Aorta (tissue), 5 donors: ENCODE results near the gene STK39. TPM values are rescaled to one million over a fixed set of nuclear protein-coding genes. Genes with fewer than 3 reads are reported as not detected.

ENCODE experiments used
- ATAC-seq: fragments of 200-7000 bp; cut with Tn5 transposase; one replicate; pipeline ENCODE4 v1.9.1; 2022; ENCODE audit warnings: moderate library complexity; ENCODE audit not compliant: low FRiP score
- DNase-seq, 2 donors: peaks; one replicate each; pipeline ENCODE4 v3.0.0-alpha.2; 2020
- H3K27ac ChIP-seq, 2 donors: one replicate each; pipeline ENCODE4 v1.5.1; 2013; ENCODE audit warnings: low read length in 2 of 2, mild to moderate bottlenecking in 2 of 2, moderate library complexity in 2 of 2, control low read depth in 1 of 2, inconsistent platforms in 1 of 2, low read depth in 1 of 2
- H3K27me3 ChIP-seq, 2 donors: one replicate each; pipeline ENCODE4 v1.6.1; 2013; ENCODE audit warnings: control low read depth in 1 of 2, low read length in 1 of 2, mild to moderate bottlenecking in 1 of 2, moderate library complexity in 1 of 2; ENCODE audit not compliant: insufficient read depth in 2 of 2, control insufficient read depth in 1 of 2
- H3K36me3 ChIP-seq, 2 donors: one replicate each; pipeline ENCODE4 v1.6.1; 2013; ENCODE audit warnings: control low read depth in 1 of 2, low read length in 1 of 2, mild to moderate bottlenecking in 1 of 2; ENCODE audit not compliant: insufficient read depth in 2 of 2, control insufficient read depth in 1 of 2
- H3K4me1 ChIP-seq, 2 donors: one replicate each; pipeline ENCODE4 v1.6.1; 2013; ENCODE audit warnings: low read length in 2 of 2, control low read depth in 1 of 2, mild to moderate bottlenecking in 1 of 2, moderate library complexity in 1 of 2; ENCODE audit not compliant: insufficient read depth in 2 of 2, control insufficient read depth in 1 of 2
- H3K4me3 ChIP-seq, 2 donors: one replicate each; pipeline ENCODE4 v1.5.1; 2013; ENCODE audit warnings: low read length in 2 of 2, control low read depth in 1 of 2, mild to moderate bottlenecking in 1 of 2
- H3K9me3 ChIP-seq: one replicate; pipeline ENCODE4 v1.6.1; 2013; ENCODE audit warnings: mild to moderate bottlenecking, low read length; ENCODE audit not compliant: control insufficient read depth
- WGBS, 2 donors: extraction: QIAGEN DNeasy Blood & Tissue Kit; methylation state at CpG; one replicate each; pipeline ENCODE4 v1.1.7; 2013; 5-methylcytosine and 5-hydroxymethylcytosine counted together
- intact Hi-C, 2 donors: fragments of 100-400 bp; cut with DNase I; formaldehyde crosslinking; loops; one replicate each; pipeline versions ENCODE4 v1.14.2 to v1.15.0; 2022
- polyA plus RNA-seq, 2 donors: library from polyadenylated mRNA; stranded (reverse); fragments of 200-250 nt; gene quantifications; one replicate each; pipeline ENCODE4 v1.2.3, GENCODE V29; 2013
- total RNA-seq, 2 donors: library from RNA; stranded (reverse); fragmentation: NEBNext Ultra II Directional; extraction: Animal tissue kit (Norgen Biotek cat#: 25700); gene quantifications; one replicate each; pipeline ENCODE4 v1.2.1, GENCODE V29; 2021
- donor health status: healthy with polysubstance abuse.
- donor health status: Bipolar disorder and iron deficiency.
- donor health status: DM: no; HTN: no; CAD: no.
- donor health status: DM: no; HTN: no; CAD: no.
- donor health status: DM: yes; HTN: yes; CAD: no.

STK39 gene
- total and polyA plus RNA-seq, 4 donors, result 7.1 to 17.7 (median 14.4) TPM

DNA sequence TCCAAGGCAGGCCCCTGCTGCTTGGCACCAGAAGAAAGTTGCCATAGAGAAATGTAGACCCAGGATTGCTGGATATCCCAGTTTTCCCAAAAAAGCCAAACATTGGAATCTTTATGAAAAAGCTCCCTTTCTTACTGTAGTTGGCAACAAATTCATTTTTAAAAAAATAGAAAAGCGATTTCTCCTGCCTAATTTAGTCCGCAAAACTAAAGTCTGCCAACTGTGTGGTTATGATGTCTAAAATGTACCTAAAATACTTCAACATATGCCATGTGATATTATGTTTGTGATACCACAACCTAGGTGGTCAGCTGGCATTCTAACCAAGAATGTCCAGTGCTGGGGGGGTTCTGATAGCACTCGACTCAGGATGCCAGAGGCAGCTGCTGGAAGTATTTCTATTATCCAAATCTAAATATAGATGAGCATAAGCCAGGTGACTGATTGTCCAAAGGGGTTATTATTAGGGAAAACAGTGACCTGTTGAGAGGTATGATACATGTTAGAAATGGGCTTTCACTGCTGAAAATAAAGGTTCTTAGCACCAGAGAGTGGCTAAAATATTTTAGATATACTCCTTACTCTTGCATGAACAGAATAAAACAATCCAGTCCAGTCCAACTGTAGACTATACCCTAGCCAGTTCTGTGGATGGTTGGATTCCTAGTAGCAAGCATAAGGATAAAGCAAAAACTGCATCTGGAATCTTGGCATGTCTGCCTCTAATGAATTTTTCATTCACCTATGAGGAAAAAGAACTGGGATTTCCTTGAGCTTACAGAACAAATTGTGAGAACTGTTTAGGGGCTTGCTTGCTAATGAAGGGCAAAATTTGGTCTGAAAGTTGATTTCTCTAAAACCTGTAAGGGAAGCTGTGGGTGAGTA, 101.7 kb downstream of the STK39 start:
- WGBS, 2 donors, result 18 to 27% methylated on average over 3 of the region's 3 CpGs
- H3K4me3 ChIP-seq, result no peak overlapping the region
- ATAC-seq (no peak), DNase-seq (no peak)
- no peaks in the 10 kb centered on the region for H3K9me3 ChIP-seq
- intact Hi-C loops, result no loop called here
- H3K36me3 ChIP-seq, result no peaks in the 10 kb centered on the region
- no peak overlapping the region for H3K27ac ChIP-seq
- no peaks in the 10 kb centered on the region for H3K4me1 ChIP-seq
- H3K27me3 ChIP-seq, result no peaks in the 10 kb centered on the region

DNA sequence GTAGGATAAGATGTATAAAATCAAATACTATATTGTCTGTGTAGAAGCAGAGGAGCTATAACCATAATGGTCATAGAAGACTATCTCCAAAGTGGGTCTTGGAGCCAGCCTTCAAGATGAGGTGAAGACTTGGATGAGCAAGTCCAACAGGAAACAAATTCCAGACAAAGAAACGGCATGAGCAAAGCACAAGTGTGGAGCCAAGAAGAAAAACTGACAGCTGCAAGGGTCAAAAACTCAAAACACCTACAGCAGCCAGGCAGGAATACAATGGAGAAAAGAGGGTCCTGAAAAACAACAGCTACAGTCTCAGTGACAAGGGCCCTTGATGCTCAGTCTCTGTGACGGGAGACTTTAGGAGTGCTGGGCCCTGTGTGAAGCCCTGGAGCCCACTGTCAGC, 102.4 kb downstream of the STK39 start:
- intact Hi-C loops, result no loop called here
- H3K9me3 ChIP-seq, result no peaks in the 10 kb centered on the region
- no peak for DNase-seq
- H3K27ac ChIP-seq, result no peak overlapping the region
- 52 to 54% methylated on average over 2 of the region's 2 CpGs for WGBS, 2 donors
- no peaks in the 10 kb centered on the region for H3K4me1 ChIP-seq
- H3K36me3 ChIP-seq, result no peaks in the 10 kb centered on the region
- ATAC-seq, result no peak
- no peaks in the 10 kb centered on the region for H3K27me3 ChIP-seq
- H3K4me3 ChIP-seq, result no peak overlapping the region

DNA sequence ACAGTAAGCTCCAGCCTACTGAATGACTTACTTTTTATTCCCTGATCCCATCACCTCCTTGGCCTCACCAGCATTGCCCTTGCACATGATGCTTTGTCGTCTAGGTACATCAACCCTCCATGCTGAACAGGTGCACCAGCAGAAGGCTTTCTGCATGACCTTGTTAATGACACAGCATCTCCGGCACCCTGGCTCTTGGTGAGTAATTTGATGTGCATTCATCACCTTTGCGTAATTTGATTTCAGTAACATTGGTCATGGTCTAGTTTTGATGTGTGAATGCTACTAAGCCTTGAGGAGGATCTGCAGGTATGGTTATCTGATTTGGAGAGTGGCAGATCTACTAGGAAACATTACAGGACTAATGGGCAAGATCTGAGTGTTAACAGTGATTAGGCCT, 103.6 kb downstream of the STK39 start:
- no peaks in the 10 kb centered on the region for H3K27me3 ChIP-seq
- H3K4me3 ChIP-seq, result no peak overlapping the region
- H3K27ac ChIP-seq, result no peak overlapping the region
- DNase-seq (no peak), ATAC-seq (no peak)
- H3K9me3 ChIP-seq, result no peaks in the 10 kb centered on the region
- intact Hi-C loops, result no loop called here
- H3K36me3 ChIP-seq, result no peaks in the 10 kb centered on the region
- 97 to 99% methylated on average over 3 of the region's 3 CpGs for WGBS, 2 donors
- no peaks in the 10 kb centered on the region for H3K4me1 ChIP-seq

DNA sequence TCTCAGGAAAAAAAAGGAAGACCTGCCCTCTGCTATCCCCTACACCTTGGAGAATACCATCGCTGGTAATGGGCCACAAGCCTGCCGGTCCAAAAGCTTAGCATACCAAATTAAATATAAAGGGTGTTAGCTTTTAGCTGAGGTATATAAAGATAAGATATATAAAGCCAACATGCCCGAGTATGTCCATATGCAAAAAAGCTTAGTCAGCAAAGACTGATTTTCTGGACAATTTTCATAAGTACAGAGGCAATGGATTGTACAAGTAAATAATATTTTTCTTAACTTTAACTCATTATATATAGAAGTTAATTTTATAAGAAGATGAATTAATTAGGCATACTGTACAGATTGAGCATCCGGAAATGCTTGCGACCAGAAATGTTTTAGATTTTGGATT, 106.5 kb downstream of the STK39 start:
- no peaks in the 10 kb centered on the region for H3K4me1 ChIP-seq
- intact Hi-C loops, result no loop called here
- no peak overlapping the region for H3K4me3 ChIP-seq
- H3K9me3 ChIP-seq, result no peaks in the 10 kb centered on the region
- no peaks in the 10 kb centered on the region for H3K27me3 ChIP-seq
- no peaks in the 10 kb centered on the region for H3K36me3 ChIP-seq
- ATAC-seq, result no peak
- no peak for DNase-seq
- H3K27ac ChIP-seq, result no peak overlapping the region
- WGBS, 2 donors, result 96 to 98% methylated on average over 5 of the region's 5 CpGs

DNA sequence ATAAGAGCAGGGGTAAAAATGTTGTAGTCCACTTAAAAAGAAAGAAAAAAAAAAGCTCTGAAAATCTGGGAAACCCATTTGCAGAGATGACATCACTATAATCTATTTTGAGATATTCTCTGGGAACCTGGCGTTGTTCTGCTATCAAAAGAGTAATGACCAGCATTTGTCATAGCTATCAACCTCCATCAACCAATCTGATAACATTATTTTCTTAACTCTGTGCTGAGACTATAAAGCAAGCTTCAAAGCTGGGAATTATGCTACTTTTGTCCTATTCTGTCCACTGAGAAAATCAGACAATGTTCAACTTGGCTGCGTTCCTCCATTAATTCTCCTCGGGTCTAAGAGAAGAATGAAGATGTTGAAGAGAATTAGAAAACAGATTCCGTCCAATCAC, 107.5 kb downstream of the STK39 start:
- no peaks in the 10 kb centered on the region for H3K9me3 ChIP-seq
- H3K36me3 ChIP-seq, result no peaks in the 10 kb centered on the region
- WGBS, 2 donors, result 26 to 28% methylated on average over 4 of the region's 4 CpGs
- no peak overlapping the region for H3K27ac ChIP-seq
- no peak for ATAC-seq
- no peaks in the 10 kb centered on the region for H3K27me3 ChIP-seq
- DNase-seq, result no peak
- intact Hi-C loops, result loop anchor here in 1 of 2 donors (5.0 kb wide), 1 partner anchor 492 kb away; no protein-coding TSS in a partner anchor
- no peaks in the 10 kb centered on the region for H3K4me1 ChIP-seq
- H3K4me3 ChIP-seq, result no peak overlapping the region

DNA sequence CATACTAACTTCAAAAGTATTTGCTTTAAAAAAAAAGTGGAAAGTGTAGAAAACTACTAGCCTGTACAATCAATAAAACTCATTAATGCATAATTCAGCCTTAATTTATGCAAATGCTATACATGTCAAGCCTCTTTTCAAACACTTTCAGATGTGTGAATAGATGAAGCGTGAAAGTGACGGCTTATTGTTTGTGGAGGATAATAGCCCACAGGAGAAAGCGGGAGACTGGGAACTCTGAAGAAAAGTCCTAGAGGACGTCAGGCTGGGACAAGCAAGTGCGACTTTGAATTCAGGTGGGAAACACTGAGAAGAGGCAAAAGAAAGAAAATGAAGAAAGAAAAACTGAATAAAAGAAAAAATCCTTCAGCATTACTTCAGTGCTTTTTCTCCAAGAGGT, 108.5 kb downstream of the STK39 start:
- no peak for ATAC-seq
- intact Hi-C loops, result loop anchor here in 1 of 2 donors (5.0 kb wide), 1 partner anchor 493 kb away; no protein-coding TSS in a partner anchor
- DNase-seq, result no peak
- no peaks in the 10 kb centered on the region for H3K36me3 ChIP-seq
- WGBS, 2 donors, result 96% methylated on average over 5 of the region's 5 CpGs
- H3K27ac ChIP-seq, result no peak overlapping the region
- no peaks in the 10 kb centered on the region for H3K9me3 ChIP-seq
- no peaks in the 10 kb centered on the region for H3K27me3 ChIP-seq
- no peak overlapping the region for H3K4me3 ChIP-seq
- no peaks in the 10 kb centered on the region for H3K4me1 ChIP-seq

DNA sequence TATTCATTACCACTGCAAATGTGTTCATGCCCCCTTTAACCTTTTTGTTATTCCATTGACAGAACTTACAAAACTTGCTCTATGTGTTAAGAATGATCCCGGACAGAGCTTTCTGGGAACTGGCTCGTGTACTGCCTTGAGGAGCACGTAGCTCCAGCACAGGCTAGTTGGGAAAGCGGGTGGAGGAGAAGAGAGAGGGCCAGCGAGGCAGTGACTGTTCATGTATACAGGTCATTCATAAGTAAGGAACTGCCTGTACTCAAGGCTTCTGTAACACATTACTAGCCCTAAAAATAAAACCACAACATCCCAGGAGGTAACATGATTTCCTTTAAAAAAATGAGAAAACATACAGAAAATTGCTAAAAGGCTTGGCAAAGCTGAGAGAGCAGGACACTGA, 109.0 kb downstream of the STK39 start:
- Histone ChIP-seq H3K27ac (no peak overlapping the region), H3K27me3 (no peaks in the 10 kb centered on the region), H3K36me3 (no peaks in the 10 kb centered on the region), H3K9me3 (no peaks in the 10 kb centered on the region), H3K4me3 (no peak overlapping the region), H3K4me1 (no peaks in the 10 kb centered on the region)
- intact Hi-C loops, result loop anchor here in 1 of 2 donors (5.0 kb wide), 1 partner anchor 494 kb away; no protein-coding TSS in a partner anchor
- 85 to 89% methylated on average over 5 of the region's 5 CpGs for WGBS, 2 donors
- ATAC-seq (no peak), DNase-seq (no peak)

DNA sequence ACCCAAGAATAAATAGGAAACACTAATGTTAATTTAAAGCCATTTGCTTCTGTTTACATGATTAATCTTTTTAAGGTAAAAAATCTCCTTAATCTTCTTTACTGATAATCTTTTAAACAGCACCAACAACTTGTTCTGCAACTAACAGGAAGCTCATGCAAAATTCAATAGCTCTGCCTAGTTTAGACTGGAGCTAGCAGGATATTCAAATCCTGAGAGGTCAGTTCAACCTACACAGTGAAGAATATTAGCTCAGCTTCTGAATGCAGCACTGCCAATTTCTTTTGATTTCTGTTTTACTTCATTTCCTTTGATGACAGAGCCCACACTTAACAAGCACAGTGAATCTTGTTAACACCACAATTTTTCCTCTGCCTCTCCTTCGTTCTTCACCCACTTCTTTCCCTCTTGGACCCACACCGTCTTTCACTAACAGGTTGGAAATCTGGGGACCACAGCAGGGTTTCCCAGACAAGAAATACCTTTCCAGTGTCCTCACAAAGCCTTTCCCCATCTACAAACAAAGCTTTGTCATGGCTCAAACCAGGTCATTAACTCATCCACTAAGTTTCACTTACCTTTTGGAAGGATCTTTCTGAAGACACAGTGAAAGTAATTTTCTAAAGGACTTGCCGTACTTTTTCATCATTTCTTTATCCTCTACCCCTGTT, 109.8 kb downstream of the STK39 start:
- Histone ChIP-seq H3K27ac (no peak overlapping the region), H3K4me3 (no peak overlapping the region), H3K27me3 (no peaks in the 10 kb centered on the region), H3K36me3 (no peaks in the 10 kb centered on the region), H3K9me3 (no peaks in the 10 kb centered on the region), H3K4me1 (no peaks in the 10 kb centered on the region)
- 93 to 95% methylated on average over 3 of the region's 3 CpGs for WGBS, 2 donors
- intact Hi-C loops, result loop anchor here in 1 of 2 donors (5.0 kb wide), 1 partner anchor 495 kb away; no protein-coding TSS in a partner anchor
- no peak for ATAC-seq
- no peak for DNase-seq
